Activated CD8-positive, alpha-beta T cell treated with anti-CD3 and anti-CD28 coated beads for 36 hours (primary cell): ENCODE results near the gene MOV10L1. TPM values are rescaled to one million over a fixed set of nuclear protein-coding genes. Genes with fewer than 3 reads are reported as not detected.

Experiments
- ATAC-seq: fragments of 200-7000 bp; cut with Tn5 transposase; one replicate; pipeline ENCODE4 v1.10.0; 2021; ENCODE audit warnings: mild to moderate bottlenecking, moderate library complexity
- CTCF ChIA-PET: fragments of 350-600 bp; sonication (Branson Sonifier 250); formaldehyde crosslinking; loops from one replicate; lab custom pipeline; 2021; ENCODE audit warnings: antibody characterized with exemption; lab: Charles Lee
- POLR2A ChIA-PET: fragments of 350-600 bp; sonication (Branson Sonifier 250); formaldehyde crosslinking; loops from one replicate; lab custom pipeline; 2021; ENCODE audit warnings: antibody characterized with exemption; lab: Charles Lee
- DNase-seq: peaks from one replicate; pipeline ENCODE4 v3.0.0-alpha.2; 2020
- H3K27ac Mint-ChIP-seq: one replicate; pipeline ENCODE4 v1.8.0; 2021; ENCODE audit warnings: mild to moderate bottlenecking, mixed read lengths
- H3K27me3 Mint-ChIP-seq: one replicate; pipeline ENCODE4 v1.8.0; 2021; ENCODE audit warnings: mixed read lengths
- H3K36me3 Mint-ChIP-seq: one replicate; pipeline ENCODE4 v1.8.0; 2021; ENCODE audit warnings: low read depth, mixed read lengths
- H3K4me1 Mint-ChIP-seq: one replicate; pipeline ENCODE4 v1.8.0; 2021; ENCODE audit warnings: low read depth, mixed read lengths
- H3K4me3 Mint-ChIP-seq: one replicate; pipeline ENCODE4 v1.8.0; 2021; ENCODE audit warnings: mild to moderate bottlenecking, moderate library complexity, mixed read lengths
- H3K9me3 Mint-ChIP-seq: one replicate; pipeline ENCODE4 v1.8.0; 2021; ENCODE audit warnings: mixed read lengths
- CTCF ChIP-seq: fragments of 200-600 bp; IDR thresholded peaks from one replicate; pipeline ENCODE4 v1.8.0; 2022; ENCODE audit warnings: antibody characterized with exemption, mild to moderate bottlenecking
- intact Hi-C: fragments of 100-400 bp; cut with micrococcal nuclease; formaldehyde crosslinking; loops from one replicate; pipeline ENCODE4 v1.10.0; 2022
- total RNA-seq, 2 experiments: library from RNA; stranded (reverse); gene quantifications; one replicate each; pipeline ENCODE4 v1.2.3, GENCODE V29; 2021

Gene MOV10L1
- total RNA-seq, 2 experiments from 2014 or later, result 0.34 TPM; not detected in 1

GRCh38 chr22:50173311-50173982 is 83.6 kb downstream of the MOV10L1 start:
- DNase-seq, result no peak
- peaks cover 5% of the 10 kb centered on the region for H3K4me1 Mint-ChIP-seq
- no peaks in the 10 kb centered on the region for H3K9me3 Mint-ChIP-seq
- H3K4me3 Mint-ChIP-seq, result no peak overlapping the region
- ChIA-PET POLR2A (interaction anchor here (0.6 to 1.7 kb wide), 2 partner anchors 10 to 63 kb away, joined by 3 to 4 read pairs; no protein-coding TSS in a partner anchor), CTCF (no interaction called here)
- H3K27ac Mint-ChIP-seq, result no peak overlapping the region
- peaks cover 30% of the 10 kb centered on the region for H3K27me3 Mint-ChIP-seq
- intact Hi-C loops, result no loop called here
- no peaks in the 10 kb centered on the region for H3K36me3 Mint-ChIP-seq
- no peak for ATAC-seq
- no peak for TF ChIP-seq CTCF

GRCh38 chr22:50173983-50174355 is 84.2 kb downstream of the MOV10L1 start:
- Mint-ChIP-seq H3K4me1 (peaks cover 3% of the 10 kb centered on the region), H3K36me3 (no peaks in the 10 kb centered on the region), H3K27ac (no peak overlapping the region), H3K9me3 (no peaks in the 10 kb centered on the region), H3K27me3 (peaks cover 25% of the 10 kb centered on the region), H3K4me3 (no peak overlapping the region)
- ChIA-PET POLR2A (interaction anchor here (0.6 to 1.7 kb wide), 3 partner anchors 8 to 62 kb away, joined by 3 to 4 read pairs (median 3); no protein-coding TSS in a partner anchor), CTCF (no interaction called here)
- intact Hi-C loops, result no loop called here
- DNase-seq (no peak), ATAC-seq (no peak)
- no peak for TF ChIP-seq CTCF

DNA sequence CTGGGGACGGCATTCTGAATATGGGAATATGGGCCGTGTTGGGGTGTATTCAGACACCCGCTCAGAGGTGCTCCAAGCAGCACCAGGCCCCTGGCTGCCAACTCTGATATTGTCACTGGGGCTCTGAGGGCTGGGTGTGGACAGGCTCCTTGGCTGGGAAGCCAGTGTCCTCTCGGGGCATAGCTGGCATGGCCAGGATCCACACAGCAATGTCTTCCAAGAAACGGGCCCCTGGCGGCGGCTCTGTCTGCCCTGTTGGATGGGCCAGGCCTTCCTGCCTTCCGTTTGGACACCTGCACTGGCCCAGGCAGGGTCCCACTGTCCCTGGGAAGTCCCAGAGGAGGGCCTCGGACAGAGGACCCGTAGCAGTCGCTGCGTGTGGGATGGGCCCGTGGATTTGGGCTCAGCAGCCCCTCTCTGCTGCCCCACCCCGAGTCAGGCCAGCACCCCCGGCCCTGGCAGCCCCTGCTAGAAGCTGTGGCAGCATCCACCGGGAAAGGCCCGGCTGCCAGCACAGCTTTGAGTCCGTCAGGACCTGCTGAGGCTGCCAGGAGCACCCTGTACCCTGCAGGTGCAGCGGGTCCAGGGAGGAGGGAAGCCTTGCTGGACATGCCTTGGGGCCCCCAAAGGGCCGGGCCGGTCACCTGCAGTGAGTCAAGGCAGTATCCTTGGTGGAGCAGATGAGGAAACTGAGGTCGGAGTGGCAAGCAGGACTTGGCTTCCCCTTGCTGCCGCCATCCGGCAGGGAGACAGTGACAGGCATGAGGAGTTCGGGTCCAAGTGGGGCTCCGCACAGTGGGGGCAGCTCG is 84.8 kb downstream of the MOV10L1 start:
- intact Hi-C loops, result no loop called here
- H3K4me3 Mint-ChIP-seq, result no peak overlapping the region
- H3K36me3 Mint-ChIP-seq, result no peaks in the 10 kb centered on the region
- ChIA-PET POLR2A (interaction anchor here (0.7 to 1.7 kb wide), 3 partner anchors 8 to 17 kb away, joined by 3 to 4 read pairs (median 3); no protein-coding TSS in a partner anchor), CTCF (interaction anchor here (1.3 kb wide), 1 partner anchor 26 kb away, joined by 3 read pairs; no protein-coding TSS in a partner anchor)
- no peak overlapping the region for H3K27ac Mint-ChIP-seq
- H3K9me3 Mint-ChIP-seq, result no peaks in the 10 kb centered on the region
- DNase-seq (no peak), ATAC-seq (no peak)
- no peak for TF ChIP-seq CTCF
- H3K4me1 Mint-ChIP-seq, result no peaks in the 10 kb centered on the region
- H3K27me3 Mint-ChIP-seq, result peaks cover 21% of the 10 kb centered on the region

- CTCF ChIA-PET, result interaction anchor here (1.3 kb wide), 1 partner anchor 27 kb away, joined by 3 read pairs; no protein-coding TSS in a partner anchor
- TF ChIP-seq CTCF, result no peak
- ATAC-seq (no peak), DNase-seq (no peak)
- Mint-ChIP-seq H3K4me1 (peaks cover 2% of the 10 kb centered on the region), H3K27me3 (peaks cover 21% of the 10 kb centered on the region), H3K27ac (no peak overlapping the region), H3K9me3 (no peaks in the 10 kb centered on the region), H3K36me3 (no peaks in the 10 kb centered on the region), H3K4me3 (no peak overlapping the region)
- intact Hi-C loops, result no loop called here
- POLR2A ChIA-PET, result interaction anchor here (0.7 to 1.7 kb wide), 2 partner anchors 12 to 16 kb away, joined by 3 to 4 read pairs; no protein-coding TSS in a partner anchor
These were observed 85.3 kb downstream of the MOV10L1 start for GRCh38 chr22:50175191-50175461.
